HepG2 (cell line): Measurements from ENCODE around the gene TRMU. TPM values are rescaled to one million over a fixed set of nuclear protein-coding genes. Genes with fewer than 3 reads are reported as not detected.

Source experiments
- DNMT1 ChIP-seq: sonication (generic); formaldehyde crosslinking; IDR thresholded peaks from 2 replicates; pipeline ENCODE4 v1.5.1; 2020; ENCODE audit warnings: mild to moderate bottlenecking, missing genetic modification reagents
- ISL2 ChIP-seq: sonication (generic); formaldehyde crosslinking; IDR thresholded peaks from 2 replicates; pipeline ENCODE4 v1.5.0; 2020; ENCODE audit warnings: missing genetic modification reagents
- KMT2B ChIP-seq: IDR thresholded peaks from 2 replicates; pipeline ENCODE4 v1.6.1; 2016; ENCODE audit warnings: missing genetic modification reagents, missing compliant biosample characterization
- MAFK ChIP-seq, 2 experiments: IDR thresholded peaks in 1 of 2; conservative IDR thresholded peaks in 1 of 2; 2 replicates each; pipeline ENCODE4 v1.6.1; 2011; ENCODE audit warnings: improper control_type of control experiment in 2 of 2, low read length in 2 of 2
- NFE2L2 ChIP-seq: fragments of 150-350 bp; IDR thresholded peaks from 2 replicates; pipeline ENCODE4 v1.6.1; 2014; ENCODE audit warnings: low read length
- POLR2AphosphoS5 ChIP-seq: IDR thresholded peaks from 2 replicates; pipeline ENCODE4 v1.6.1; 2012; ENCODE audit warnings: low read depth, low read length
- YEATS4 ChIP-seq: sonication (generic); formaldehyde crosslinking; IDR thresholded peaks from 2 replicates; pipeline ENCODE4 v1.4.0; 2020; ENCODE audit warnings: missing genetic modification reagents, borderline replicate concordance
- ZFX ChIP-seq: sonication (generic); formaldehyde crosslinking; IDR thresholded peaks from 2 replicates; pipeline ENCODE4 v1.4.0; 2020; ENCODE audit warnings: mild to moderate bottlenecking, low read depth, missing genetic modification reagents, moderate library complexity
- ZKSCAN5 ChIP-seq: sonication (generic); formaldehyde crosslinking; IDR thresholded peaks from 2 replicates; pipeline ENCODE4 v1.5.1; 2020; ENCODE audit warnings: mild to moderate bottlenecking, missing genetic modification reagents
- ZNF362 ChIP-seq: sonication (generic); formaldehyde crosslinking; IDR thresholded peaks from 2 replicates; pipeline ENCODE4 v1.4.0; 2020; ENCODE audit warnings: missing genetic modification reagents, mild to moderate bottlenecking, borderline replicate concordance
- ZNF703 ChIP-seq: sonication (generic); formaldehyde crosslinking; IDR thresholded peaks from 2 replicates; pipeline ENCODE4 v1.5.1; 2020; ENCODE audit warnings: missing genetic modification reagents, mild to moderate bottlenecking, moderate library complexity, borderline replicate concordance
- polyA plus RNA-seq, 8 experiments: library from polyadenylated mRNA; depleted of rRNA in 3 of 8; stranded (reverse) in 7 of 8; unstranded in 1 of 8; fragments of >200 nt; fragmentation: Illumina TruSeq in 4 of 8; extraction: Trizol in 4 of 8; gene quantifications; 2 replicates each; pipeline versions ENCODE4 v1.2.1 to v1.2.3, GENCODE V29; 2011 to 2016; ENCODE audit warnings: low read depth in 4 of 8, missing spikeins in 1 of 8, mixed read lengths in 1 of 8; ENCODE audit not compliant: insufficient read depth in 1 of 8
- total RNA-seq, 5 experiments: library from RNA; depleted of rRNA; stranded (reverse); fragments of >200 nt; fragmentation: Illumina TruSeq; extraction: Trizol; gene quantifications; 2 replicates each; pipeline ENCODE4 v1.2.3, GENCODE V29; 2016; ENCODE audit warnings: low read depth in 1 of 5
- TF ChIP-seq, protein P1 (sequence below), 2 experiments: fragments of 450-650 bp in 1 of 2; sonication (generic) in 1 of 2; formaldehyde crosslinking in 1 of 2; IDR thresholded peaks; 2 replicates each; pipeline versions ENCODE4 v1.6.1 to v1.8.0; 2016 to 2022; ENCODE audit warnings: antibody characterized with exemption in 1 of 2, mild to moderate bottlenecking in 1 of 2, missing genetic modification reagents in 1 of 2
- TF ChIP-seq, protein P2 (sequence below): sonication (generic); formaldehyde crosslinking; IDR thresholded peaks from 2 replicates; pipeline ENCODE4 v1.8.0; 2022; ENCODE audit warnings: low read depth, missing genetic modification reagents

The TRMU gene
- total and polyA plus RNA-seq, 2 of the 13 experiments (the other 11 are each of a cell fraction or from before 2014, with no cell fraction given): 31.0 to 50.2 TPM

DNA sequence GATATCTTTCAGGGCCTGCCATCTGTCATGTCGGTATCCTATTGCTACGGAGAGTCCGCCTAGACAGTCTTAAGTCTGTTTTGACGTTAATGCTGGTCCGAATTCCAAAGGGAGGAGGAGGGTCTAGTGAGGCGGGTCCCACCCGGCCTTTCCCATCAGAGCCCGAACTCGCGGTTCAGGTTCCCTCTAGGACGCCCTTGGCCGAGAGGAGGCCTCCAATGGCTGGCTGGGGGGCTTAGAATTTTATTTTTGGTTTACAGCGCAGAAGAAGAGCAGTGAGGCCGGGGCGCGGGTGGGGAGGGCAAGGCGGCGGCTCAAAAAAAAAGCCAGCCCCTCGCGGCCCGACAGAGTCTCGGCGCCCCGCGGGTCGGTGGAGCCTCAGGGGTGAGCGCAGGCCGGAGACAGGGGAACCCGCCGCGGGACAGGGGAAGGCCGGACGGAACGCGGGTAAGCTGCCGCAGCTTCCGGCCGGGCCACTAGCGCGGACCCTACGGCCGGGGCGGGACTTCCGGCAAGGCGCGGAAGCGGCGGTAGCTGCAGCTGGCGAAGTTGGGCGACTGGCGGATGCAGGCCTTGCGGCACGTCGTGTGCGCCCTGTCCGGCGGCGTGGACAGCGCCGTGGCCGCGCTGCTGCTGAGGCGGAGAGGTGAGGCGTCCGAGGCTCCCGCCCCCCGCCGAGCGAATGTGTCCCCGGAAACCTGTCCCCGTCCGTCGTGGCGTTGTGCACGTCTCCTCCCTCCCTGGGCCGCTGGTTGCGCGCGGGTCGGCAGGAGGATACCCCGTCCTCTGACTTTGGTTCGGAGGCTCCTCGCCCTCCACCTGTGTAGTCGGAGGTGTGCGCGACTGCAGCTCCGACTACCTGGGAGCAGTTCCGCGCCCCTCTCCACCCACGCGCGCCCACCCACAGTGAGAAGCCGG lies at the start of gene TRMU (continued):
- TF ChIP-seq, protein P1, sequence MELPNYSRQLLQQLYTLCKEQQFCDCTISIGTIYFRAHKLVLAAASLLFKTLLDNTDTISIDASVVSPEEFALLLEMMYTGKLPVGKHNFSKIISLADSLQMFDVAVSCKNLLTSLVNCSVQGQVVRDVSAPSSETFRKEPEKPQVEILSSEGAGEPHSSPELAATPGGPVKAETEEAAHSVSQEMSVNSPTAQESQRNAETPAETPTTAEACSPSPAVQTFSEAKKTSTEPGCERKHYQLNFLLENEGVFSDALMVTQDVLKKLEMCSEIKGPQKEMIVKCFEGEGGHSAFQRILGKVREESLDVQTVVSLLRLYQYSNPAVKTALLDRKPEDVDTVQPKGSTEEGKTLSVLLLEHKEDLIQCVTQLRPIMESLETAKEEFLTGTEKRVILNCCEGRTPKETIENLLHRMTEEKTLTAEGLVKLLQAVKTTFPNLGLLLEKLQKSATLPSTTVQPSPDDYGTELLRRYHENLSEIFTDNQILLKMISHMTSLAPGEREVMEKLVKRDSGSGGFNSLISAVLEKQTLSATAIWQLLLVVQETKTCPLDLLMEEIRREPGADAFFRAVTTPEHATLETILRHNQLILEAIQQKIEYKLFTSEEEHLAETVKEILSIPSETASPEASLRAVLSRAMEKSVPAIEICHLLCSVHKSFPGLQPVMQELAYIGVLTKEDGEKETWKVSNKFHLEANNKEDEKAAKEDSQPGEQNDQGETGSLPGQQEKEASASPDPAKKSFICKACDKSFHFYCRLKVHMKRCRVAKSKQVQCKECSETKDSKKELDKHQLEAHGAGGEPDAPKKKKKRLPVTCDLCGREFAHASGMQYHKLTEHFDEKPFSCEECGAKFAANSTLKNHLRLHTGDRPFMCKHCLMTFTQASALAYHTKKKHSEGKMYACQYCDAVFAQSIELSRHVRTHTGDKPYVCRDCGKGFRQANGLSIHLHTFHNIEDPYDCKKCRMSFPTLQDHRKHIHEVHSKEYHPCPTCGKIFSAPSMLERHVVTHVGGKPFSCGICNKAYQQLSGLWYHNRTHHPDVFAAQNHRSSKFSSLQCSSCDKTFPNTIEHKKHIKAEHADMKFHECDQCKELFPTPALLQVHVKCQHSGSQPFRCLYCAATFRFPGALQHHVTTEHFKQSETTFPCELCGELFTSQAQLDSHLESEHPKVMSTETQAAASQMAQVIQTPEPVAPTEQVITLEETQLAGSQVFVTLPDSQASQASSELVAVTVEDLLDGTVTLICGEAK (IDR thresholded peaks at IDR 0.05): peak; percentile 88
- TF ChIP-seq, protein P1 (CRISPR knock-in tag; IDR thresholded peaks at IDR 0.05): peak; percentile 88
- TF ChIP-seq ISL2 (CRISPR knock-in tag) (peak; percentile 77), KMT2B (CRISPR knock-in tag) (peak; percentile 91), ZNF362 (CRISPR knock-in tag) (peak; percentile 52; the same call in 1 of the 2 replicates), ZKSCAN5 (no peak), YEATS4 (CRISPR knock-in tag) (peak; percentile 91), NFE2L2 (no peak), ZFX (CRISPR knock-in tag) (peak; percentile 99), DNMT1 (CRISPR knock-in tag) (peak; percentile 60), MAFK (conservative IDR thresholded peaks at IDR 0.05 in 1 of 2, IDR thresholded peaks at IDR 0.05 in 1 of 2; ENCODE audit: low read length in 2 of 2) (no peak), POLR2AphosphoS5 (peak; percentile 67; the same call in 1 of the 2 replicates), ZNF703 (CRISPR knock-in tag) (peak; percentile 75; the same call in 1 of the 2 replicates)
- TF ChIP-seq, protein P2, sequence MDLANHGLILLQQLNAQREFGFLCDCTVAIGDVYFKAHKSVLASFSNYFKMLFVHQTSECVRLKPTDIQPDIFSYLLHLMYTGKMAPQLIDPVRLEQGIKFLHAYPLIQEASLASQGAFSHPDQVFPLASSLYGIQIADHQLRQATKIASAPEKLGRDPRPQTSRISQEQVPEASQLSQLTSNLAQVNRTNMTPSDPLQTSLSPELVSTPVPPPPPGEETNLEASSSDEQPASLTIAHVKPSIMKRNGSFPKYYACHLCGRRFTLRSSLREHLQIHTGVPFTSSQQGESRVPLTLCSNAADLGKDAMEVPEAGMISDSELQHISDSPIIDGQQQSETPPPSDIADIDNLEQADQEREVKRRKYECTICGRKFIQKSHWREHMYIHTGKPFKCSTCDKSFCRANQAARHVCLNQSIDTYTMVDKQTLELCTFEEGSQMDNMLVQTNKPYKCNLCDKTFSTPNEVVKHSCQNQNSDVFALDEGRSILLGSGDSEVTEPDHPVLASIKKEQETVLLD (CRISPR knock-in tag): peak; percentile 79
